ENCODE results near the gene RRP1B.

- TF ChIP-seq CTCF (IDR thresholded peaks at IDR 0.05; ENCODE audit: insufficient read depth, low read length) (peak; percentile 43), REST (IDR thresholded peaks at IDR 0.05; ENCODE audit: insufficient replicate concordance, low read depth) (no peak), POLR2AphosphoS5 (IDR thresholded peaks at IDR 0.05; ENCODE audit: low read depth) (no peak; the same call in 1 of the 2 replicates), GABPA (IDR thresholded peaks at IDR 0.05; ENCODE audit: low read depth) (no peak)
Observed at GRCh38 chr21:43727519-43728153, 68.3 kb downstream of the RRP1B start.
